WTC11 (cell line): ENCODE data around the gene KRTAP5-3.
"Not testable (repeated sequence)": the region's sequence is repeated elsewhere in the genome, so short reads cannot be mapped to it uniquely, and the experiment has no call there.

Experiments used
- CTCF ChIP-seq: fragments of 200-600 bp; IDR thresholded peaks from 2 replicates; pipeline ENCODE4 v1.8.0; 2022; ENCODE audit warnings: antibody characterized with exemption
- ESRRA ChIP-seq: sonication (generic); formaldehyde crosslinking; IDR thresholded peaks from 2 replicates; pipeline ENCODE4 v1.8.1; 2022; ENCODE audit warnings: mild to moderate bottlenecking, missing genetic modification reagents, borderline replicate concordance
- NR1H2 ChIP-seq: sonication (generic); formaldehyde crosslinking; IDR thresholded peaks from 2 replicates; pipeline ENCODE4 v1.9.0; 2021; ENCODE audit warnings: mild to moderate bottlenecking, moderate library complexity, missing genetic modification reagents
- TEAD4 ChIP-seq: sonication (generic); formaldehyde crosslinking; IDR thresholded peaks from 2 replicates; pipeline ENCODE4 v1.8.0; 2022; ENCODE audit warnings: mild to moderate bottlenecking, missing genetic modification reagents
- ZNF423 ChIP-seq: fragments of 250-450 bp; sonication (Bioruptor Pico); IDR thresholded peaks from 2 replicates; pipeline ENCODE4 v2.1.2; 2022; ENCODE audit warnings: mild to moderate bottlenecking, moderate library complexity
- TF ChIP-seq, protein P1 (sequence below): sonication (generic); formaldehyde crosslinking; IDR thresholded peaks from 2 replicates; pipeline ENCODE4 v1.8.0; 2022; ENCODE audit warnings: mild to moderate bottlenecking, missing genetic modification reagents

GRCh38 chr11:1601663-1602062 is 6.6 kb downstream of the KRTAP5-3 start:
- TF ChIP-seq CTCF; TEAD4 (CRISPR knock-in tag); ZNF423; NR1H2; ESRRA (CRISPR knock-in tag): not testable (repeated sequence)
- TF ChIP-seq, protein P1, sequence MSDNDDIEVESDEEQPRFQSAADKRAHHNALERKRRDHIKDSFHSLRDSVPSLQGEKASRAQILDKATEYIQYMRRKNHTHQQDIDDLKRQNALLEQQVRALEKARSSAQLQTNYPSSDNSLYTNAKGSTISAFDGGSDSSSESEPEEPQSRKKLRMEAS (CRISPR knock-in tag) = not testable (repeated sequence)
